Epithelial cell of esophagus (primary cell): ENCODE measurements around the gene IFITM5.
A peak's percentile ranks its signal among the peaks of the same experiment; 100 is the strongest.

ENCODE experiments used
- DNase-seq: peaks from one replicate; pipeline ENCODE4 v3.0.0; 2010; ENCODE audit warnings: low read depth
- H3K4me3 ChIP-seq: 2 replicates; pipeline ENCODE4 v1.5.1; 2011; ENCODE audit warnings: mild to moderate bottlenecking, low read length, control low read depth
- TF ChIP-seq, protein P1 (sequence below): IDR thresholded peaks from 2 replicates; pipeline ENCODE4 v1.5.1; 2011; ENCODE audit warnings: low read depth, mild to moderate bottlenecking, low read length, control low read depth, inconsistent platforms; ENCODE audit not compliant: insufficient read depth; ENCODE audit errors: missing control alignments

Gene IFITM5

DNA sequence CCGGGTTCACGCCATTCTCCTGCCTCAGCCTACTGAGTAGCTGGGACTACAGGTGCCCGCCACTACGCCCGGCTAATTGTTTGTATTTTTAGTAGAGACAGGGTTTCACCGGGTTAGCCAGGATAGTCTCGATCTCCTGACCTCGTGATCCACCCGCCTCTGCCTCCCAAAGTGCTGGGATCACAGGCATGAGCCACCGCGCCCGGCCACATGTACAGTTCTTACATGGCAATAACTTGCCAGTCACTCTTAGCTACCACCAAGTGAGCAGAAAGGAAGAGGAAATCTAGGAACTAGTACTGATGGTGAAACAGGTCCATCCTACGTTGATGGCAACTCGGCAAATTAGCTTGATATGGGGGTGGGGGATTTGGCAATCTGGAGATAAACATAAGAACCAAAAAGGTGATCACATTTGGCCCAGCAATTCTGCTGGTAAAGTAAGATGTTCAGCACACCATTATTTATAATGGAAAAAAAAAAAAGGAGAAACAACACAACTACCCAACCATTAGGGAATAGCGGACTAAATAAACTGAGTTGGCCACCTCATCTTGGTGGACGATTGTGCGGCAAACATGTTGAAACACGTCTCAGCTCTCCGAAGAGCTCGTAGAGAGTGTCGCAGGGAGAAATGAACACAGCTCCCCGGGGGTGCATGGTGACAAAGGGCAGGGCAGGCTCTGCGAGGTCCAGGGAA lies 15.8 kb downstream of the IFITM5 start:
- TF ChIP-seq, protein P1, sequence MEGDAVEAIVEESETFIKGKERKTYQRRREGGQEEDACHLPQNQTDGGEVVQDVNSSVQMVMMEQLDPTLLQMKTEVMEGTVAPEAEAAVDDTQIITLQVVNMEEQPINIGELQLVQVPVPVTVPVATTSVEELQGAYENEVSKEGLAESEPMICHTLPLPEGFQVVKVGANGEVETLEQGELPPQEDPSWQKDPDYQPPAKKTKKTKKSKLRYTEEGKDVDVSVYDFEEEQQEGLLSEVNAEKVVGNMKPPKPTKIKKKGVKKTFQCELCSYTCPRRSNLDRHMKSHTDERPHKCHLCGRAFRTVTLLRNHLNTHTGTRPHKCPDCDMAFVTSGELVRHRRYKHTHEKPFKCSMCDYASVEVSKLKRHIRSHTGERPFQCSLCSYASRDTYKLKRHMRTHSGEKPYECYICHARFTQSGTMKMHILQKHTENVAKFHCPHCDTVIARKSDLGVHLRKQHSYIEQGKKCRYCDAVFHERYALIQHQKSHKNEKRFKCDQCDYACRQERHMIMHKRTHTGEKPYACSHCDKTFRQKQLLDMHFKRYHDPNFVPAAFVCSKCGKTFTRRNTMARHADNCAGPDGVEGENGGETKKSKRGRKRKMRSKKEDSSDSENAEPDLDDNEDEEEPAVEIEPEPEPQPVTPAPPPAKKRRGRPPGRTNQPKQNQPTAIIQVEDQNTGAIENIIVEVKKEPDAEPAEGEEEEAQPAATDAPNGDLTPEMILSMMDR = no peak
- DNase-seq = peak; percentile 51
- H3K4me3 ChIP-seq = no peak overlapping the region

DNA sequence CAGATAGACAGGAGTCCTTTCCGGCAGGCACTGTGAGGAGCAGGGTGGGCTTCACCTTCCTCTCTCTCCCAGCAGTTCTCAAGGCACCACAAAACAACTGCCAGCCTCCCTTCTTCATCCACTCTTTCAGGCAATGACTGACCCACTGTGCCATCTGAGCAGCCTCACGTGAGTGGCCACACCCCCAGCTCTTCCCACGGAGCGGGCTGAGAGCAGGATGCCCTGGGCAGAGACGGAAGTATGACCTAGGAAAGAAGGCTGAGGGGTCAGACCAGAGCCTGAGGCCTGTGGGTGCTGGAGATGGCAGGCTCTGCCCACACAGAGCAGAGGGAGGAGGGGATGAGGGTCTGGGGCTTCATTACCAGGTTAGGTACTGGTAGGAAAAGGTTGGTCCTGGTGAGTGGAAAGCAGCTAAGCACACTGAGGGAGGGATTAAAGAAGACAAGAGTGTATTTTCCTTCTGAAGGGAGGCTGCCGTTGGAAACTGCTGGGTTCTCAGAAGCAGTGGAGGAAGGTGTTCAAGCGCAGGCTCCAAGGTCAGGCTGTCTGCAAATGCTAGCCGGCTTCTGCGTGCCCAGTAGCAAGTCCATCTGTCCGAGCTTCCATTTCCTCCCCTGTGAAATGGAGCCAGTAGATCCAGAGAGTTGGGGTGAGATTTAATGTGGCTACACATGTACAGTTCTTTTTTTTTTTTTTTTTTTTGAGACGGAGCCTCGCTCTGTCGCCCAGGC lies 16.5 kb downstream of the IFITM5 start:
- TF ChIP-seq, protein P1 = no peak
- no peak overlapping the region for H3K4me3 ChIP-seq
- DNase-seq = no peak

DNA sequence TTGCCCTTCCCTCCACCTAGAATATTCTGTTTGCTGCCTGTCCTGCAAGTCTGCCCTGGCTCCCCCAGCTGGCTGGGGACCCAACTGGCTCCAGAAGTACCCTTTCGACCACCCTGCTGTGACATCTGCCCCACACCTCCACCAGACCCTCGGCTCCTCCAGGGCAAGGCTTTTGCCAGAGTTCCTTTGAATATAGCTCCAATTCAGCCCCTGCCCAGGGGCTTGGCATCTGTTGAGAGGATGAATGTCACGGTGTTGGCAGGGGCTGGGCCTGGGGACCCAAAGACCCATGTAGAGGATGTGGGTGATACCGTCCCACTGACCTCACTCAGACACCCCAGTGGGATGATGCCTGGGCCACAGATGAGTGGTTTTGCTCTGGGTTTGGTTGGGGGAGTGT lies 17.2 kb downstream of the IFITM5 start:
- no peak overlapping the region for H3K4me3 ChIP-seq
- no peak for DNase-seq
- TF ChIP-seq, protein P1 = no peak

DNA sequence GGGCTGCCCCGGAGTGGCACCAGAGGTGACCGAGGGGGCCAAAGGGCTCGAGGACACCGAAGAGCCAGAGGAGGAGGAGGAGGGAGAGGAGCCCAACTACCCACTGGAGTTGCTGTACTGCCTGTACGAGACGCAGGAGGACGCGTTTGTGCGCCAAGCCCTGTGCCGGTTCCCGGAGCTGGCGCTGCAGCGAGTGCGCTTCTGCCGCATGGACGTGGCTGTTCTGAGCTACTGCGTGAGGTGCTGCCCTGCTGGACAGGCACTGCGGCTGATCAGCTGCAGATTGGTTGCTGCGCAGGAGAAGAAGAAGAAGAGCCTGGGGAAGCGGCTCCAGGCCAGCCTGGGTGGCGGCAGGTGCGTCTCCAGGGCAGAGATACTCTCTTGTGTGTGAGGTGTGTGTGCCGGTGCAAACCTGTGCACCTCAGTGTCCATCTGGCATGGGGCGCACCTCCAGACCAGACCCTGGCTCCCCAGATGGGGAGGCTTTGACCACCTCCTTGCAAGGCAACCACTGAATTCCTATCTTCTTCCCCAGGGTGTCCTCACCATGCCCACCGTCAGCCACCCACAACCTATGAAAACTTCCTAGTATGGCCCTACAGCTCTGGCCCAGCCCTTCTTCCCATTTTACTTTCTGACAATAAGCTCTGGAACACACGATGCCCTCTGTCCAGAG lies 17.7 kb downstream of the IFITM5 start:
- TF ChIP-seq, protein P1 = no peak
- H3K4me3 ChIP-seq = no peak overlapping the region
- DNase-seq = no peak

DNA sequence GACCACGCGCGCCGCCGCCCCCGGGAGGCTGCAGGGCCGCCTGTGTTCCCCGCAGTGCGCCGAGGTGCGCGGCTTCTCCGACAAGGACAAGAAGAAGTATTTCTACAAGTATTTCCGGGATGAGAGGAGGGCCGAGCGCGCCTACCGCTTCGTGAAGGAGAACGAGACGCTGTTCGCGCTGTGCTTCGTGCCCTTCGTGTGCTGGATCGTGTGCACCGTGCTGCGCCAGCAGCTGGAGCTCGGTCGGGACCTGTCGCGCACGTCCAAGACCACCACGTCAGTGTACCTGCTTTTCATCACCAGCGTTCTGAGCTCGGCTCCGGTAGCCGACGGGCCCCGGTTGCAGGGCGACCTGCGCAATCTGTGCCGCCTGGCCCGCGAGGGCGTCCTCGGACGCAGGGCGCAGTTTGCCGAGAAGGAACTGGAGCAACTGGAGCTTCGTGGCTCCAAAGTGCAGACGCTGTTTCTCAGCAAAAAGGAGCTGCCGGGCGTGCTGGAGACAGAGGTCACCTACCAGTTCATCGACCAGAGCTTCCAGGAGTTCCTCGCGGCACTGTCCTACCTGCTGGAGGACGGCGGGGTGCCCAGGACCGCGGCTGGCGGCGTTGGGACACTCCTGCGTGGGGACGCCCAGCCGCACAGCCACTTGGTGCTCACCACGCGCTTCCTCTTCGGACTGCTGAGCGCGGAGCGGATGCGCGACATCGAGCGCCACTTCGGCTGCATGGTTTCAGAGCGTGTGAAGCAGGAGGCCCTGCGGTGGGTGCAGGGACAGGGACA lies 18.4 kb downstream of the IFITM5 start:
- TF ChIP-seq, protein P1 = no peak
- no peak overlapping the region for H3K4me3 ChIP-seq
- DNase-seq = no peak

DNA sequence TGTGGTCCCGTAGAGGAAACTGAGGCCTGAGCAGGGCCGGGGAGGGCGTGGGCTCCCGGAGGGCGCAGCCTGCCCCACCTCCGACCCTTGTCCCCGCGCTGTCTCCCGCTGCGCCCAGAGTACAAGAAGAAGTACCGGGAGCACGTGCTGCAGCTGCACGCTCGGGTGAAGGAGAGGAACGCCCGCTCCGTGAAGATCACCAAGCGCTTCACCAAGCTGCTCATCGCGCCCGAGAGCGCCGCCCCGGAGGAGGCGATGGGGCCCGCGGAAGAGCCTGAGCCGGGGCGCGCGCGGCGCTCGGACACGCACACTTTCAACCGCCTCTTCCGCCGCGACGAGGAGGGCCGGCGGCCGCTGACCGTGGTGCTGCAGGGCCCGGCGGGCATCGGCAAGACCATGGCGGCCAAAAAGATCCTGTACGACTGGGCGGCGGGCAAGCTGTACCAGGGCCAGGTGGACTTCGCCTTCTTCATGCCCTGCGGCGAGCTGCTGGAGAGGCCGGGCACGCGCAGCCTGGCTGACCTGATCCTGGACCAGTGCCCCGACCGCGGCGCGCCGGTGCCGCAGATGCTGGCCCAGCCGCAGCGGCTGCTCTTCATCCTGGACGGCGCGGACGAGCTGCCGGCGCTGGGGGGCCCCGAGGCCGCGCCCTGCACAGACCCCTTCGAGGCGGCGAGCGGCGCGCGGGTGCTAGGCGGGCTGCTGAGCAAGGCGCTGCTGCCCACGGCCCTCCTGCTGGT lies 19.2 kb downstream of the IFITM5 start:
- TF ChIP-seq, protein P1 = no peak
- DNase-seq = peak; percentile 47
- no peak overlapping the region for H3K4me3 ChIP-seq
